ENCODE data around the gene MX2. TPM values are rescaled to one million over a fixed set of nuclear protein-coding genes. Genes with fewer than 3 reads are reported as not detected.

MX2 gene
- total and polyA plus RNA-seq, 2 of the 4 experiments (the other 2 are of a cell fraction): 0.53 to 0.54 TPM

DNA sequence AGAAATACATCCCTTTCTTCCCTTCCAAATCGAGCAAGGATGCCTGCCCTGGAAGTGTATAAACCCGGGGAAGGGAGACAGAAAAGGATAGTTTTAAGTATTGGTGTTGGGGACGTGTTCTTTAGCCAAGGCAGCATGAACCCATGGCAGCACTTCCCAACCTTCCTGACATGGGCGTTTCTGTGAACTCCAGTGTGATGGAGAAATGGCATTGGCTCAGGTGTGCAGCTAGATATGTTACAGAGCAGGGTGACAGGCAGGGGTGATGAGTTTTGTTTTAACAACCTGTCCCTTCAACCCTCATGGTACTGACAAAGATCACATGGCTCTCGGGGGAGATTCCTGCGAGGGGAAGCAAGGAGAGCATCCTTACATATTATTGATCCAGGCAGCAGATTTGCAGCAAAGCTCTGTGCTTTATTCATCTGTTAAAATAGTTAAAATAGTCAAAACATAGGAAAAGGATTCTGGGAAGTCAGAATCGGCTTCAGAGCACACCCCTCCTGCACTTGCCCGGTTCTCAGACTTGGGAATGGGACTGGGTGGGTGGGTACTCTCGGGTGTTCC, 68.2 kb downstream of the MX2 start:
- Histone ChIP-seq H3K4ac (ENCODE audit: low read depth, low read length) (no peak overlapping the region), H3K9me3 (ENCODE audit: control insufficient read depth, insufficient read depth, low read length) (no peaks in the 10 kb centered on the region), H2BK20ac (ENCODE audit: low read depth, low read length) (no peak overlapping the region), H4K20me1 (ENCODE audit: insufficient read depth, low read length) (no peaks in the 10 kb centered on the region), H3K18ac (ENCODE audit: low read depth, low read length) (no peak overlapping the region), H3K36me3 (ENCODE audit: control insufficient read depth, insufficient read depth, low read length) (no peaks in the 10 kb centered on the region), H2BK15ac (ENCODE audit: low read depth, low read length) (no peak overlapping the region), H4K8ac (ENCODE audit: low read depth in 2 of 2, low read length in 2 of 2) (no peak overlapping the region), H3K27me3 (ENCODE audit: control insufficient read depth, insufficient read depth, low read length) (peaks cover 21% of the 10 kb centered on the region), H2AFZ (replicated peaks; ENCODE audit: low read length, poor library complexity) (no peak overlapping the region), H4K5ac (ENCODE audit: low read depth, low read length) (no peak overlapping the region), H2BK120ac (ENCODE audit: low read depth, low read length) (no peak overlapping the region), H3K4me2 (ENCODE audit: low read depth, low read length) (no peak overlapping the region), H3K23ac (ENCODE audit: low read depth, low read length) (no peak overlapping the region), H3K4me3 (ENCODE audit: insufficient read depth, low read depth, low read length) (no peak overlapping the region), H3K27ac (ENCODE audit: insufficient read depth, low read length) (no peak overlapping the region), H4K91ac (ENCODE audit: insufficient read depth, low read depth, low read length) (no peak overlapping the region), H3K9me1 (ENCODE audit: insufficient read depth, low read length) (no peaks in the 10 kb centered on the region), H3K4me1 (ENCODE audit: control insufficient read depth, insufficient read depth, low read length) (no peaks in the 10 kb centered on the region; the same call in 1 of the 2 replicates), H2AK9ac (replicated peaks; ENCODE audit: low read depth, low read length, poor library complexity) (no peak overlapping the region), H2BK5ac (ENCODE audit: low read depth, low read length, poor library complexity, severe bottlenecking) (no peak overlapping the region), H3K14ac (replicated peaks; ENCODE audit: low read depth, low read length) (no peak overlapping the region), H2AK5ac (ENCODE audit: low read depth, low read length) (no peak overlapping the region), H3K79me1 (ENCODE audit: low read depth in 1 of 2, low read length in 2 of 2) (no peaks in the 10 kb centered on the region), H3K56ac (ENCODE audit: extremely low read depth, insufficient read depth, low read length) (no peak overlapping the region), H3K9ac (ENCODE audit: low read depth, low read length) (no peak overlapping the region)
- dilution Hi-C loops (cut with HindIII; ENCODE audit: low sequenced_read_pairs, unreplicated experiment): no loop called here
- ATAC-seq (ENCODE audit: low read depth): no peak
- TF ChIP-seq BHLHE40 (IDR thresholded peaks at IDR 0.05; ENCODE audit: low read depth, low read length): no peak
- no peak for TF ChIP-seq NFE2L2 (IDR thresholded peaks at IDR 0.05; ENCODE audit: low read depth, low read length)
- no peak for TF ChIP-seq CEBPB (IDR thresholded peaks at IDR 0.05; ENCODE audit: low read depth, low read length)
- no peak for TF ChIP-seq FOS (IDR thresholded peaks at IDR 0.05; ENCODE audit: low read depth, low read length)
- TF ChIP-seq, protein P1, sequence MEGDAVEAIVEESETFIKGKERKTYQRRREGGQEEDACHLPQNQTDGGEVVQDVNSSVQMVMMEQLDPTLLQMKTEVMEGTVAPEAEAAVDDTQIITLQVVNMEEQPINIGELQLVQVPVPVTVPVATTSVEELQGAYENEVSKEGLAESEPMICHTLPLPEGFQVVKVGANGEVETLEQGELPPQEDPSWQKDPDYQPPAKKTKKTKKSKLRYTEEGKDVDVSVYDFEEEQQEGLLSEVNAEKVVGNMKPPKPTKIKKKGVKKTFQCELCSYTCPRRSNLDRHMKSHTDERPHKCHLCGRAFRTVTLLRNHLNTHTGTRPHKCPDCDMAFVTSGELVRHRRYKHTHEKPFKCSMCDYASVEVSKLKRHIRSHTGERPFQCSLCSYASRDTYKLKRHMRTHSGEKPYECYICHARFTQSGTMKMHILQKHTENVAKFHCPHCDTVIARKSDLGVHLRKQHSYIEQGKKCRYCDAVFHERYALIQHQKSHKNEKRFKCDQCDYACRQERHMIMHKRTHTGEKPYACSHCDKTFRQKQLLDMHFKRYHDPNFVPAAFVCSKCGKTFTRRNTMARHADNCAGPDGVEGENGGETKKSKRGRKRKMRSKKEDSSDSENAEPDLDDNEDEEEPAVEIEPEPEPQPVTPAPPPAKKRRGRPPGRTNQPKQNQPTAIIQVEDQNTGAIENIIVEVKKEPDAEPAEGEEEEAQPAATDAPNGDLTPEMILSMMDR (conservative IDR thresholded peaks at IDR 0.05; ENCODE audit: low read depth, low read length): no peak
- no peak for TF ChIP-seq CHD1 (IDR thresholded peaks at IDR 0.05; ENCODE audit: low read depth, low read length)
- TF ChIP-seq, protein P2, sequence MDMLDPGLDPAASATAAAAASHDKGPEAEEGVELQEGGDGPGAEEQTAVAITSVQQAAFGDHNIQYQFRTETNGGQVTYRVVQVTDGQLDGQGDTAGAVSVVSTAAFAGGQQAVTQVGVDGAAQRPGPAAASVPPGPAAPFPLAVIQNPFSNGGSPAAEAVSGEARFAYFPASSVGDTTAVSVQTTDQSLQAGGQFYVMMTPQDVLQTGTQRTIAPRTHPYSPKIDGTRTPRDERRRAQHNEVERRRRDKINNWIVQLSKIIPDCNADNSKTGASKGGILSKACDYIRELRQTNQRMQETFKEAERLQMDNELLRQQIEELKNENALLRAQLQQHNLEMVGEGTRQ (IDR thresholded peaks at IDR 0.05; ENCODE audit: low read depth, low read length): no peak
- no peak for TF ChIP-seq SMC3 (IDR thresholded peaks at IDR 0.05; ENCODE audit: low read depth, low read length)
- TF ChIP-seq, protein P3, sequence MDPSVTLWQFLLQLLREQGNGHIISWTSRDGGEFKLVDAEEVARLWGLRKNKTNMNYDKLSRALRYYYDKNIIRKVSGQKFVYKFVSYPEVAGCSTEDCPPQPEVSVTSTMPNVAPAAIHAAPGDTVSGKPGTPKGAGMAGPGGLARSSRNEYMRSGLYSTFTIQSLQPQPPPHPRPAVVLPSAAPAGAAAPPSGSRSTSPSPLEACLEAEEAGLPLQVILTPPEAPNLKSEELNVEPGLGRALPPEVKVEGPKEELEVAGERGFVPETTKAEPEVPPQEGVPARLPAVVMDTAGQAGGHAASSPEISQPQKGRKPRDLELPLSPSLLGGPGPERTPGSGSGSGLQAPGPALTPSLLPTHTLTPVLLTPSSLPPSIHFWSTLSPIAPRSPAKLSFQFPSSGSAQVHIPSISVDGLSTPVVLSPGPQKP (IDR thresholded peaks at IDR 0.05; ENCODE audit: borderline replicate concordance, low read depth, low read length): no peak
- TF ChIP-seq RFX5 (IDR thresholded peaks at IDR 0.05; ENCODE audit: low read depth, low read length): no peak
- TF ChIP-seq MAZ (IDR thresholded peaks at IDR 0.05; ENCODE audit: borderline replicate concordance, low read depth, low read length): no peak
- no peak for TF ChIP-seq RAD21 (IDR thresholded peaks at IDR 0.05; ENCODE audit: low read length)
- no peak for TF ChIP-seq MXI1 (IDR thresholded peaks at IDR 0.05; ENCODE audit: borderline replicate concordance, low read depth, low read length)
- no peak for TF ChIP-seq MAFK (IDR thresholded peaks at IDR 0.05; ENCODE audit: low read depth, low read length)
- no peak for TF ChIP-seq RCOR1 (IDR thresholded peaks at IDR 0.05; ENCODE audit: insufficient replicate concordance, low read length)
- no peak for TF ChIP-seq POLR2A (IDR thresholded peaks at IDR 0.05; ENCODE audit: low read depth, low read length)
- DNase-seq: no peak
- CTCF ChIA-PET: no interaction called here
- WGBS, 2 experiments (ENCODE audit: extremely low coverage in 2 of 2, insufficient read length in 1 of 2): no CpG with 5 or more reads among the region's 9 CpGs
- intact Hi-C loops (cut with micrococcal nuclease): no loop called here
- no TSS peak for BruUV-seq (replicated peaks)
- POLR2A ChIA-PET (ENCODE audit: unreplicated experiment): no interaction called here
- in situ Hi-C loops (cut with MboI; ENCODE audit: low sequenced_read_pairs): no loop called here
